H9 (cell line): ENCODE results near the gene TMEM63A. TPM values are rescaled to one million over a fixed set of nuclear protein-coding genes. Genes with fewer than 3 reads are reported as not detected.
A peak's percentile ranks its signal among the peaks of the same experiment; 100 is the strongest.

ENCODE experiments used
- DNase-seq: peaks from one replicate; pipeline ENCODE4 v3.0.0-alpha.2; 2017
- H2AFZ ChIP-seq: one replicate; pipeline ENCODE4 v1.6.1; 2013; ENCODE audit warnings: mild to moderate bottlenecking, low read length, control low read depth, moderate library complexity
- H2AK5ac ChIP-seq: 2 replicates; pipeline ENCODE4 v1.6.1; 2013; ENCODE audit warnings: low read length, control low read depth, mixed read lengths; ENCODE audit not compliant: insufficient read length
- H2BK120ac ChIP-seq: one replicate; pipeline ENCODE4 v1.6.1; 2013; ENCODE audit warnings: low read depth, mild to moderate bottlenecking, low read length, control low read depth, inconsistent platforms; ENCODE audit not compliant: poor library complexity, severe bottlenecking
- H2BK12ac ChIP-seq: 2 replicates; pipeline ENCODE4 v1.6.1; 2013; ENCODE audit warnings: low read length, control low read depth, mixed read lengths, low read depth; ENCODE audit not compliant: insufficient read length
- H2BK15ac ChIP-seq: 2 replicates; pipeline ENCODE4 v1.6.1; 2013; ENCODE audit warnings: low read depth, low read length, control low read depth
- H2BK20ac ChIP-seq: one replicate; pipeline ENCODE4 v1.6.1; 2013; ENCODE audit warnings: low read depth, mild to moderate bottlenecking, low read length, control low read depth, inconsistent platforms; ENCODE audit not compliant: poor library complexity, severe bottlenecking
- H2BK5ac ChIP-seq: 2 replicates; pipeline ENCODE4 v1.6.1; 2013; ENCODE audit warnings: low read length, control low read depth, mixed read lengths; ENCODE audit not compliant: insufficient read length
- H3K14ac ChIP-seq: 2 replicates; pipeline ENCODE4 v1.6.1; 2013; ENCODE audit warnings: low read length, control low read depth; ENCODE audit not compliant: insufficient read depth
- H3K18ac ChIP-seq: 2 replicates; pipeline ENCODE4 v1.6.1; 2013; ENCODE audit warnings: low read depth, mild to moderate bottlenecking, mixed read lengths, low read length, control low read depth; ENCODE audit not compliant: insufficient read length
- H3K23ac ChIP-seq: 2 replicates; pipeline ENCODE4 v1.6.1; 2013; ENCODE audit warnings: low read length, control low read depth, mixed read lengths, low read depth; ENCODE audit not compliant: insufficient read length
- H3K23me2 ChIP-seq: 2 replicates; pipeline ENCODE4 v1.6.1; 2013; ENCODE audit warnings: low read depth, mild to moderate bottlenecking, mixed read lengths, low read length, control low read depth; ENCODE audit not compliant: insufficient read length, poor library complexity, severe bottlenecking
- H3K27ac ChIP-seq: 2 replicates; pipeline ENCODE4 v1.5.1; 2013; ENCODE audit warnings: low read length, control low read depth, mixed read lengths, low read depth; ENCODE audit not compliant: insufficient read length
- H3K27me3 ChIP-seq: 2 replicates; pipeline ENCODE4 v1.6.1; 2013; ENCODE audit warnings: low read length, control low read depth, inconsistent platforms; ENCODE audit not compliant: insufficient read depth
- H3K4ac ChIP-seq: 2 replicates; pipeline ENCODE4 v1.6.1; 2013; ENCODE audit warnings: low read depth, mild to moderate bottlenecking, control low read depth, inconsistent platforms, low read length, moderate library complexity
- H3K4me1 ChIP-seq: 2 replicates; pipeline ENCODE4 v1.6.1; 2013; ENCODE audit warnings: low read length, control low read depth, inconsistent platforms; ENCODE audit not compliant: insufficient read depth
- H3K4me2 ChIP-seq: 2 replicates; pipeline ENCODE4 v1.6.1; 2013; ENCODE audit warnings: low read length, control low read depth, mixed read lengths; ENCODE audit not compliant: insufficient read length, insufficient read depth
- H3K56ac ChIP-seq: 2 replicates; pipeline ENCODE4 v1.6.1; 2013; ENCODE audit warnings: low read depth, mild to moderate bottlenecking, mixed read lengths, low read length, control low read depth; ENCODE audit not compliant: insufficient read length
- H3K79me1 ChIP-seq: 2 replicates; pipeline ENCODE4 v1.6.1; 2013; ENCODE audit warnings: low read depth, mild to moderate bottlenecking, moderate library complexity, low read length, control low read depth, inconsistent platforms; ENCODE audit not compliant: insufficient read depth, poor library complexity, severe bottlenecking
- H3K79me2 ChIP-seq: 2 replicates; pipeline ENCODE4 v1.6.1; 2013; ENCODE audit warnings: low read length, control low read depth, inconsistent platforms; ENCODE audit not compliant: insufficient read depth
- H3K9ac ChIP-seq: 2 replicates; pipeline ENCODE4 v1.6.1; 2013; ENCODE audit warnings: low read length, control low read depth, mixed read lengths; ENCODE audit not compliant: insufficient read length; ENCODE audit errors: extremely low read depth
- H3K9me3 ChIP-seq: one replicate; pipeline ENCODE4 v1.6.1; 2013; ENCODE audit warnings: low read depth, low read length, inconsistent platforms; ENCODE audit not compliant: control insufficient read depth
- H3T11ph ChIP-seq: one replicate; pipeline ENCODE4 v1.6.1; 2013; ENCODE audit warnings: mild to moderate bottlenecking, low read length, control low read depth, inconsistent platforms
- H4K20me1 ChIP-seq: one replicate; pipeline ENCODE4 v1.6.1; 2013; ENCODE audit not compliant: control insufficient read depth, insufficient read length, insufficient read depth
- H4K5ac ChIP-seq: 2 replicates; pipeline ENCODE4 v1.6.1; 2013; ENCODE audit warnings: low read depth, mild to moderate bottlenecking, mixed read lengths, low read length, control low read depth; ENCODE audit not compliant: insufficient read length
- H4K8ac ChIP-seq: replicated peaks from 2 replicates; pipeline ENCODE4 v1.6.1; 2013; ENCODE audit warnings: low read length, control low read depth, mixed read lengths, low read depth; ENCODE audit not compliant: insufficient read length
- H4K91ac ChIP-seq: 2 replicates; pipeline ENCODE4 v1.6.1; 2013; ENCODE audit warnings: low read depth, mild to moderate bottlenecking, moderate library complexity, mixed read lengths, low read length, control low read depth; ENCODE audit not compliant: insufficient read length
- H3K27ac Mint-ChIP-seq, 3 experiments: 2 replicates in 2 of 3; 3 replicates in 1 of 3; pipeline ENCODE4 v1.8.0; 2020 to 2021; ENCODE audit warnings: mixed read lengths in 3 of 3, mild to moderate bottlenecking in 1 of 3, moderate library complexity in 1 of 3
- H3K27me3 Mint-ChIP-seq: 2 replicates; pipeline ENCODE4 v1.8.0; 2021; ENCODE audit warnings: low read depth, mild to moderate bottlenecking, moderate library complexity, mixed read lengths
- H3K36me3 Mint-ChIP-seq, 3 experiments: 2 replicates in 2 of 3; 3 replicates in 1 of 3; pipeline ENCODE4 v1.8.0; 2020 to 2021; ENCODE audit warnings: low read depth in 3 of 3, mixed read lengths in 3 of 3; ENCODE audit not compliant: insufficient read depth in 1 of 3
- H3K4me1 Mint-ChIP-seq, 2 experiments: 2 replicates each; pipeline ENCODE4 v1.8.0; 2020; ENCODE audit warnings: mixed read lengths in 2 of 2
- H3K4me3 Mint-ChIP-seq, 2 experiments: 2 replicates in 1 of 2; 3 replicates in 1 of 2; pipeline ENCODE4 v1.8.0; 2020 to 2021; ENCODE audit warnings: mild to moderate bottlenecking in 2 of 2, mixed read lengths in 2 of 2, moderate library complexity in 1 of 2
- H3K9me3 Mint-ChIP-seq, 2 experiments: 2 replicates in 1 of 2; 3 replicates in 1 of 2; pipeline ENCODE4 v1.8.0; 2020; ENCODE audit warnings: mild to moderate bottlenecking in 2 of 2, mixed read lengths in 2 of 2, moderate library complexity in 1 of 2
- CTCF ChIP-seq: fragments of 200-600 bp; sonication (generic); conservative IDR thresholded peaks from 3 replicates; pipeline ENCODE4 v1.8.0; 2021; ENCODE audit warnings: antibody characterized with exemption, mild to moderate bottlenecking
- WGBS: extraction: QIAGEN DNeasy Blood & Tissue Kit; methylation state at CpG from one replicate; pipeline ENCODE4 v1.1.7; 2013; ENCODE audit warnings: missing lambda C conversion rate, low lambda C conversion rate, mixed read lengths; ENCODE audit not compliant: insufficient read length; ENCODE audit errors: extremely low coverage; 5-methylcytosine and 5-hydroxymethylcytosine counted together
- total RNA-seq: library from RNA; stranded (reverse); gene quantifications from 2 replicates; pipeline ENCODE4 v1.2.1, GENCODE V29; 2021

The TMEM63A gene
- total RNA-seq, 1 experiment from 2014 or later, result 75.7 TPM

DNA sequence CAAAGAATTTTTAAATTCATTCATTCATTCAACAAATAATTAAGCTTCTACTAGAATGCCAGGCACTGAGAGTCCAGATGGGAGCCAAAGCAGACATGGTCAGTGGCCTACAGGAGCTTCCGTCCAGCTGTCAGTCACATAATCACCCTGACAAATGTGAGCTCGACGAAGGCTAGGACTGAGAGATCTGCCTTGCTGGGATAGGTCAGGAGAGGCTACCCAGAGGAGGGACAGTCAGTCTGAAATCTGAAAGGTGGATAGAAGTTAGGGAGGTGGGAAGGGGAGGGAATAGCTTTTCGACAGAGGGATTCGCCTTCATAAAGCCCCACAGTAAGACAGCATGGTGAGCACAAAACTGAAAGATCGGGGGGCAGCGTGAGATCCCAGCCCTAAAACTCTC is 64.0 kb downstream of the TMEM63A start:
- H3K56ac ChIP-seq, result no peak overlapping the region
- no peaks in the 10 kb centered on the region for H4K20me1 ChIP-seq
- H3K27me3 Mint-ChIP-seq, result no peaks in the 10 kb centered on the region
- H3K23me2 ChIP-seq, result no peaks in the 10 kb centered on the region
- no peak overlapping the region for H3K18ac ChIP-seq
- H3K27ac ChIP-seq, result no peak overlapping the region
- no peak overlapping the region for H2AFZ ChIP-seq
- H3K9me3 Mint-ChIP-seq, result no peaks in the 10 kb centered on the region
- no peak overlapping the region for H3K14ac ChIP-seq
- no peak overlapping the region for H3K4ac ChIP-seq
- no peak overlapping the region for H2AK5ac ChIP-seq
- no peaks in the 10 kb centered on the region for H3K79me1 ChIP-seq
- no peak overlapping the region for H4K8ac ChIP-seq
- H3K4me2 ChIP-seq, result no peak overlapping the region
- H3K9me3 ChIP-seq, result no peaks in the 10 kb centered on the region
- H2BK5ac ChIP-seq, result no peak overlapping the region
- peaks cover 0 to 9% (median 0%) of the 10 kb centered on the region in 3 experiments; a peak in 3 of 7 replicates for H3K36me3 Mint-ChIP-seq
- H3K27me3 ChIP-seq, result no peaks in the 10 kb centered on the region
- H3K9ac ChIP-seq, result no peak overlapping the region
- peak overlapping the region in 1 of 2 experiments; percentile 17; a peak in 1 of 5 replicates for H3K4me3 Mint-ChIP-seq
- DNase-seq, result no peak
- H3K23ac ChIP-seq, result no peak overlapping the region
- no peak overlapping the region for H2BK15ac ChIP-seq
- no peak overlapping the region for H2BK20ac ChIP-seq
- no CpG with 5 or more reads among the region's 7 CpGs for WGBS
- no peak overlapping the region for H3T11ph ChIP-seq
- H3K4me1 Mint-ChIP-seq, result peaks cover 32 to 40% of the 10 kb centered on the region in 2 experiments
- H3K27ac Mint-ChIP-seq, result peak overlapping the region; percentile 79 to 94 (median 85); a peak in 4 of 7 replicates
- no peak for TF ChIP-seq CTCF
- H4K91ac ChIP-seq, result no peak overlapping the region
- H3K79me2 ChIP-seq, result no peaks in the 10 kb centered on the region; the same call in 1 of the 2 replicates
- H2BK120ac ChIP-seq, result no peak overlapping the region
- H4K5ac ChIP-seq, result no peak overlapping the region
- H3K4me1 ChIP-seq, result peaks cover 14% of the 10 kb centered on the region
- no peak overlapping the region for H2BK12ac ChIP-seq
